Cardiac fibroblast (primary cell): ENCODE results near the gene POMT2.

Experiments
- DNase-seq, 2 donors: peaks; one replicate each; pipeline versions ENCODE4 v3.0.0 to v3.0.0-alpha.2; 2010; ENCODE audit warnings: low read depth in 2 of 2
- H3K4me3 ChIP-seq, 2 donors: replicated peaks in 1 of 2; 1 replicate in 1 of 2; 2 replicates in 1 of 2; pipeline ENCODE4 v1.5.1; 2011; ENCODE audit warnings: low read depth in 2 of 2, low read length in 2 of 2, mild to moderate bottlenecking in 2 of 2, moderate library complexity in 1 of 2
- CTCF ChIP-seq: IDR thresholded peaks from one replicate; pipeline ENCODE4 v1.5.1; 2011; ENCODE audit warnings: low read depth, mild to moderate bottlenecking, low read length, inconsistent platforms

Gene POMT2

DNA sequence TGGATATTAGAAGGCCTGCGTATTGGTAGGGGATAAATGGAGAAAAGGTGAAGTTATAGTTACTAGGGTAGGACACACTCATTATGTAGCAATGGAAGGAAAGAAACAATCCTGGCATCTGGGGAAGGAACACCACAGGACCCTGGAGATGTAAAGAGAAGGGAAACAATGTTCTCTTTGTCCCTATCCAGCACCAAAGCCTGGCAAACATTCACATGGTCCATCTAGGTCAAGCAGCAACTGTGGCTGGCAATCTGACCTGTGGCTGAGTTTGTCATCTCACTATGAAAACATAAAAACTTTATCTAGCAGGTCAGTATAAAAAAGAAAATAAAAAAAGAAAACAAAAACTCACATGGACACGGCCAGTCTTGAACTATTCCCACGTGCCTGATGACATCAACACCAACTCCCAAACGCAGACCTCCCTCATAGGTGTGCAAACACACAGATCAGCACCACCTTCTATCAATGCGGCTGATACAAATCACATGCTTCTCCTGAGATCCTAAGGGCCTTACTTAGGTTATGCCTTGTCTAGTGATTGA lies 2.6 kb downstream of the POMT2 start:
- H3K4me3 ChIP-seq = no peak overlapping the region
- TF ChIP-seq CTCF = no peak
- DNase-seq = no peak

GRCh38 chr14:77316872-77317301 lies 3.8 kb downstream of the POMT2 start:
- TF ChIP-seq CTCF = no peak
- no peak for DNase-seq
- H3K4me3 ChIP-seq = no peak overlapping the region

GRCh38 chr14:77316195-77316505 lies 4.5 kb downstream of the POMT2 start:
- no peak overlapping the region for H3K4me3 ChIP-seq
- DNase-seq = no peak
- TF ChIP-seq CTCF = no peak

DNA sequence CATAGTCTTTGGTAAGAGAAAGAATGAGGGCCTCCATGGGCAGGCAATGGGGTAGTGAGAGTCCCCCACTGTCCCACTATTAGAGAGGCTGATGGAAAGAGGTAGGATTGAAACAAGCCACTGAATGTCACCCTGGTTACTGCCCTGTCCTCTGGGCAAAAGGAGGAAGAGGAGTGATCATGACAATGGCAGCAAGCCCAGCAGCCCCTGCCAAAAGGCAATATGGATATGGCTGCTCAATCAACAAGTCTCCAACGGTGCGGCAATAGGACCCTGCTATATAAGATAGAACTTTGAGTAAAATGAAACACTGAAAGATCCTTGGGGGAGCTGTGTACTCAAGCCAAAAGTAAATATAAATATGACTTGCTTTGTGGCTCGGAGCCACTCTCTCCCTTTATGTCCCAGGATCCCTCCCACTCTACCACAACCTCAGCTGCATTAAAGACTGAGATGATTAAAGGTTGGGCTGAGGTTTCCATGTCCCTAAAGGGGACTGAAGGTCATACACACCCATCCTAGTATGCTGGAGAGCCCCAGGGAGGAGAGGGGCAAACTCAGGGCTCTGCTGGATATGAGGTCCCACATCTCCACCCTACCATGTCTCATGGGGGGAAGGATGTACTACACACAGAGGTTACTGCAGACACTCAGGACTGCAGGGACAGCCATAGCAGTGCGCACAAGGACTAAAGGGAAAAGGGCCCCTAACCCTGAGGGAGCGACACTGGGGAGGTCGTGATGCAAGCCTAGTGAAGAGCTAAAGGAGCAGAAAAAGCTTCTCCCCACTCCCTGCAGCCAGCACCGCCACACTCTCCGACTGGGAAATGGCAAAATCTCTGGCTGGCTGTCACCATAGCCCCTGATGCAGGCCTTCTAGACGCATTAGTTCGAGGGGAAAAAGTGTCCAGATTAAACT lies 5.9 kb downstream of the POMT2 start:
- no peak for TF ChIP-seq CTCF
- H3K4me3 ChIP-seq = no peak overlapping the region
- DNase-seq = no peak

- H3K4me3 ChIP-seq = no peak overlapping the region
- no peak for TF ChIP-seq CTCF
- peak; percentile 79 to 88 for DNase-seq
Measured at GRCh38 chr14:77314043-77314442, 6.6 kb downstream of the POMT2 start.

DNA sequence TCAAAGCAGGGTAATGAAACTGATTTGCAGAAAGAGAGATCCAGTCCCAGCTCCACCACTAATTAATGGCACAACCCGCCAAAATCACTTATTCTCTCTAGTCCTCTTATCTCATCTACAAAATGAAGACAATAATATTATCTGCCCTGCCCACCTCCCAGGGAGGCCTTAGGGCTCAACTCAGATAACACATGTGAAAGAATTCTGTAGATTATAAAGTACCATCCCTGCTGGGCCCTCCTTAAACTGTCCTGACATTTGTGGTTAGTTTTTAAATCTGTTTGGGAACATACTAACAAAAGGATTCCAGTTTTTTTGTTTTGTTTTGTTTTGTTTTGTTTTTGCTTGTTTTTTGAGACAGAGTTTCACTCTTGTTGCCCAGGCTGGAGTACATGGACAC lies 7.3 kb downstream of the POMT2 start:
- H3K4me3 ChIP-seq = no peak overlapping the region
- DNase-seq = no peak
- TF ChIP-seq CTCF = no peak
